WTC11 (cell line): ENCODE measurements around the gene BPIFB2. TPM values are rescaled to one million over a fixed set of nuclear protein-coding genes. Genes with fewer than 3 reads are reported as not detected.

Experiments
- ATAC-seq: fragments of 200-7000 bp; cut with Tn5 transposase; 2 replicates; pipeline ENCODE4 v1.10.0; 2021; ENCODE audit warnings: mild to moderate bottlenecking, moderate library complexity
- CTCF ChIA-PET: fragments of 300-600 bp; sonication (Branson Sonifier 250); formaldehyde crosslinking; loops from one replicate; lab custom pipeline; 2021; ENCODE audit warnings: antibody characterized with exemption; lab: Charles Lee
- POLR2A ChIA-PET: fragments of 350-600 bp; sonication (Branson Sonifier 250); formaldehyde crosslinking; loops from one replicate; lab custom pipeline; 2021; ENCODE audit warnings: antibody characterized with exemption; lab: Charles Lee
- DNase-seq: peaks from one replicate; pipeline ENCODE4 v3.0.0; 2021; ENCODE audit warnings: low spot score
- H3K27ac Mint-ChIP-seq: 2 replicates; pipeline ENCODE4 v1.8.0; 2021; ENCODE audit warnings: mixed read lengths
- H3K27me3 Mint-ChIP-seq: 2 replicates; pipeline ENCODE4 v1.8.0; 2021; ENCODE audit warnings: low read depth, mild to moderate bottlenecking, moderate library complexity, mixed read lengths
- H3K36me3 Mint-ChIP-seq: 2 replicates; pipeline ENCODE4 v1.8.0; 2021; ENCODE audit warnings: mixed read lengths
- H3K4me1 Mint-ChIP-seq: 2 replicates; pipeline ENCODE4 v1.8.0; 2022; ENCODE audit warnings: mixed read lengths
- H3K4me3 Mint-ChIP-seq: 2 replicates; pipeline ENCODE4 v1.8.0; 2021; ENCODE audit warnings: mild to moderate bottlenecking, moderate library complexity, mixed read lengths
- H3K9me3 Mint-ChIP-seq: 2 replicates; pipeline ENCODE4 v1.8.0; 2021; ENCODE audit warnings: mixed read lengths
- AFF4 ChIP-seq: sonication (generic); formaldehyde crosslinking; IDR thresholded peaks from 2 replicates; pipeline ENCODE4 v1.8.1; 2023; ENCODE audit warnings: mild to moderate bottlenecking, missing genetic modification reagents, borderline replicate concordance
- AR ChIP-seq: fragments of 250-450 bp; sonication (Bioruptor Pico); IDR thresholded peaks from 2 replicates; pipeline ENCODE4 v1.9.0; 2021; ENCODE audit warnings: mild to moderate bottlenecking
- ATF1 ChIP-seq: sonication (generic); formaldehyde crosslinking; IDR thresholded peaks from 2 replicates; pipeline ENCODE4 v1.8.1; 2023; ENCODE audit warnings: mild to moderate bottlenecking, moderate library complexity, missing genetic modification reagents
- EMX1 ChIP-seq: fragments of 250-450 bp; sonication (Bioruptor Pico); IDR thresholded peaks from 2 replicates; pipeline ENCODE4 v1.8.0; 2021; ENCODE audit warnings: mild to moderate bottlenecking
- ESRRA ChIP-seq: sonication (generic); formaldehyde crosslinking; IDR thresholded peaks from 2 replicates; pipeline ENCODE4 v1.8.1; 2022; ENCODE audit warnings: mild to moderate bottlenecking, missing genetic modification reagents, borderline replicate concordance
- GRHL2 ChIP-seq: fragments of 250-450 bp; sonication (Bioruptor Pico); IDR thresholded peaks from 2 replicates; pipeline ENCODE4 v1.8.0; 2022; ENCODE audit warnings: mild to moderate bottlenecking, moderate library complexity; ENCODE audit not compliant: insufficient replicate concordance, severe bottlenecking
- NFYB ChIP-seq: sonication (generic); formaldehyde crosslinking; conservative IDR thresholded peaks from 2 replicates; pipeline ENCODE4 v1.8.0; 2022; ENCODE audit warnings: low read depth, missing genetic modification reagents
- OVOL2 ChIP-seq: fragments of 250-450 bp; sonication (Bioruptor Pico); IDR thresholded peaks from 2 replicates; pipeline ENCODE4 v1.9.0; 2021; ENCODE audit warnings: mild to moderate bottlenecking, borderline replicate concordance
- PRDM15 ChIP-seq: sonication (generic); formaldehyde crosslinking; IDR thresholded peaks from 2 replicates; pipeline ENCODE4 v1.8.0; 2022; ENCODE audit warnings: missing genetic modification reagents
- PREB ChIP-seq: sonication (generic); formaldehyde crosslinking; IDR thresholded peaks from 2 replicates; pipeline ENCODE4 v1.8.1; 2022; ENCODE audit warnings: mild to moderate bottlenecking, missing genetic modification reagents, moderate library complexity, borderline replicate concordance
- STAT6 ChIP-seq: sonication (generic); formaldehyde crosslinking; conservative IDR thresholded peaks from 2 replicates; pipeline ENCODE4 v1.8.1; 2023; ENCODE audit warnings: mild to moderate bottlenecking, low read depth, missing genetic modification reagents, moderate library complexity
- USF1 ChIP-seq: sonication (generic); formaldehyde crosslinking; IDR thresholded peaks from 2 replicates; pipeline ENCODE4 v1.8.0; 2022; ENCODE audit warnings: mild to moderate bottlenecking, missing genetic modification reagents
- ZBTB21 ChIP-seq: sonication (generic); formaldehyde crosslinking; IDR thresholded peaks from 2 replicates; pipeline ENCODE4 v1.8.1; 2023; ENCODE audit warnings: mild to moderate bottlenecking, missing genetic modification reagents, borderline replicate concordance
- ZNF281 ChIP-seq: sonication (generic); formaldehyde crosslinking; IDR thresholded peaks from 2 replicates; pipeline ENCODE4 v1.8.0; 2023; ENCODE audit warnings: mild to moderate bottlenecking, missing genetic modification reagents
- total RNA-seq: library from RNA; stranded (reverse); gene quantifications from 3 replicates; pipeline ENCODE4 v1.2.3, GENCODE V29; 2021

BPIFB2 gene
- total RNA-seq, 1 experiment from 2014 or later = 0.09 TPM

GRCh38 chr20:33064572-33065287, 57.2 kb downstream of the BPIFB2 start (continued):
- no peak for TF ChIP-seq PREB
- TF ChIP-seq, all 79 proteins: peak for 0

- ChIA-PET POLR2A (no interaction called here), CTCF (interaction anchor here (1.7 kb wide), 1 partner anchor 61 kb away, joined by 5 read pairs; no protein-coding TSS in a partner anchor)
- no peak for DNase-seq
- Mint-ChIP-seq H3K4me3 (no peak overlapping the region), H3K4me1 (no peaks in the 10 kb centered on the region), H3K27ac (no peak overlapping the region), H3K36me3 (no peaks in the 10 kb centered on the region), H3K9me3 (no peaks in the 10 kb centered on the region), H3K27me3 (no peaks in the 10 kb centered on the region)
- TF ChIP-seq USF1 (CRISPR knock-in tag) = no peak
- no peak for TF ChIP-seq ATF1 (CRISPR knock-in tag)
- TF ChIP-seq AFF4 (CRISPR knock-in tag) = no peak
- TF ChIP-seq GRHL2 = no peak
- no peak for TF ChIP-seq ZBTB21 (CRISPR knock-in tag)
- no peak for TF ChIP-seq ZNF281 (CRISPR knock-in tag)
- TF ChIP-seq EMX1 (CRISPR knock-in tag) = no peak
- TF ChIP-seq PRDM15 (CRISPR knock-in tag) = no peak
- no peak for TF ChIP-seq AR (CRISPR knock-in tag)
- TF ChIP-seq OVOL2 = no peak
- no peak for TF ChIP-seq NFYB (CRISPR knock-in tag)
- TF ChIP-seq ESRRA (CRISPR knock-in tag) = no peak
- no peak for TF ChIP-seq STAT6
- ATAC-seq = no peak
Measured at GRCh38 chr20:33065785-33066184, 58.3 kb downstream of the BPIFB2 start.
